Stimulated activated CD4-positive, alpha-beta T cell treated with anti-CD3 and anti-CD28 coated beads, Interleukin-4, amount 100 ng/mL, for 4 hours (primary cell): ENCODE results near the gene SLC28A3.

ENCODE experiments used
- DNase-seq, 2 experiments: peaks; one replicate each; pipeline ENCODE4 v3.0.0-alpha.2; 2020

Gene SLC28A3

DNA sequence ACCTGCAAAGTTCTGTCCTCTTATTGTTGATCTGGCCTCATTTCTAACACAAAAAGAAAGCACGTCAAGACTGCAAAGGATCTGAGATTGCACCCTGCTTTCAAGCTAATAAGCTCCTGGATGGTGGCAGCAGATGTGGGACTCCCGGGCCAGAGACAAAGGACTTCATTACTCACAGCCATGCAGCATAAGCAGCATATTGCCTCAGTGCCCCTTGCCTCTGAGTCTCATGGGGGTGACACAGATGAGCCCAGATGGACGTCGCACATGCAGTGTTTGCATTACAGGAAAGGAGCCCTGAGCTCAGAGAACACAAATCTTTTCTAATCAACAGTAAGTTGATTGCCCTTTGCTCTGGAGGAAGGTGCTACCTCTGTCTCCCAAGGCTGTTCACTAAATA is 105.0 kb downstream of the SLC28A3 start:
- no peak for DNase-seq

DNA sequence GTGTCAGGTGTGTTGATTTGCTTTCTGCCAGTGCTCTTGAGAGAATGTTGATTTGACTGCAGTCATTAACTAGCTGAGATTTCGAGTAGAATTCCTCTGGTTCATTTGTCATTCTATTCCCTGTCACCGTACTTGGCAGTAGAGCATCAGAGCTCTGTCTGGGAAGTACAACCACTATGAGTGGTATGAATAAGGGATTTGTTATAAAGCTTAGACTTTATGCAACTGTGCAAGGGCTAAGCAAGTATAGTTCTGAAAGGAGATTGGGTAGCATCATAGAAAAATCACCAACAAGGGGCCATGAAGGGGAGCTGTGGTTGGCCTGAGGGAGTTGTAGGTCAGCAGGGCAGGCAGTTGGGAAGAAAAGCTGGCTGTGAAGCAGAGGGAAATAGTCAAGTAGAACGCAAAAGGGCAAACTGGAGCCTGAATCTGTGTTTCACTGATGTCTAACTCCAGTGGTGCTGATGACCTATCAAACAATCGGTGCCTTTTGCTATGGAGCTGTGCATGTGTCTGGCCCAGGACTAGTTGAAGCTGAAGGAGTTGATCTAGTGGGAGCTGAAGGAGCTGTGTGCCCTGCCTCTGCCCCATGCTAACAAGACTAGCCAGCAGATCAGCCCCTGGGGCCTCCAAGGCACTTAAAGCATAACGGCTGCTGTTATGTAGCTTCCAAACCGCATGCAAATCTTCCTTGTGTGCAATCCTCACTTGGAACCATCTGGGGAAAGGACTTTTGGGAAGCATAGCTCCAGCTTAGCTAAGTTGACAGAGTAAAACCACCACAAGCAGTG is 110.0 kb downstream of the SLC28A3 start:
- no peak for DNase-seq

DNA sequence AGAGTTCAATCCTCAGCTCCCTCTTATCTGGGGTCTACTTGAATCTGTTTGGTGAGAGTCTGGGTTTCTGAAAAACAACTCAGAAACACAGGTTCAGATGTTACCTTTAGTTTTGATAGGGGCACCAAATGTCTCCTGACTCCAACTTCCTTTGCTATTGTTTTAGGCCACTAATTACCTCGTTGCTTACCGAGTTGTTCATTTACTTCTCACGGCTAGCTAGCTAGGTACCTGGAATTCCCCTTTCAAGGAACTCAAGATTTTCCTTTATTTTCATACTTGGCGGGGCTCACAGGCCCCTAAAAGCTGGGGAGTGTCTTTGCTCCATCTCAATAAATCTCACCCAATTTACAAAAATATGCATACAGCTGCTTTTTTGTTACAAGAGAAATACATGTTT is 111.4 kb downstream of the SLC28A3 start:
- DNase-seq, result no peak

DNA sequence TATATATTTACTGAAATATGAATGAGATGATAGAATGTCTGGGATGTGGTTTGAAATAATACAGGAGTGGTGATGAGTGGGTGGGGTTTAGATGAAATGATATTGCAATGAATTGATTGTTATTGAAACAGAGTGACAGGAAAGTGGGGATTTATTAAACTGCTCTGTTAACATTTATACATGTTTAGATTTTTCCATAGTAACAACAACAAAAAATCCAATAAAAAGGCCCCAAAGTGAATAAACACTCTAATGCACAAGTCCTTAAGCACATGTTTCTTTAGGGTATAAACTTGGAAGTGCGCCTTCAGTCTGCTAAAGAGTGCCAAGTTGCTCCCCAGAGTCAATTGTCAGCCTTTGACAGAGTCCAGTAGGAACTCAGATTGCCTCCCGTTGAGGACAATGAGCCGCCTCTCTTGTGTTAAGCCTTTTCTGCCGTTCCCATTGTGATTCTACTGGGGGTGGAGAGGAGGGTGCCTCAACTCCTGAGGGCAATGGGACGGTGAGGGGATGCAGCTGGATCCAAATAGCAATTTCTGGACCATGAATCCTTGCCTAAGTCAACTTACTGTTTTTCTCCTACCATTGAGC is 112.3 kb downstream of the SLC28A3 start:
- no peak for DNase-seq

DNA sequence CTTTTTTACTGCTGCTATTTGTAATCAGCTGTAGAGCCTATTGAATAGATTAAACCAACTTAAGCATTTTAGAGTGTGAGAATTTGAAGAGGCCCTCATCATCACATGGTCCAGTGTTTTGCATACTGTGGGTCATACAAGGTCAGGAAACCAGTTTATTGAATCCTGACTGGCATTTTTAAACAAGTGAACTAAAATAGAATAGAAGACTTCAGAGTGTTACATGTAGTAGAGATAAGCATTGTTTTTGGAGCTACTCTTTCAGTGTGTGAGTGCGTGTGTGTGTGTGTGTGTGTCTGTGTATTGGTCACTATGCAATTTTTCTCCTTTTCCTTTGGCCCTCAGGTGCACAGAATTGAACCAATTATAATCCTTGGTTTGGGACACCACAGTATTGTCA is 114.4 kb downstream of the SLC28A3 start:
- no peak for DNase-seq
